DMS114 treated with DMSO at 0.1 percent for 48 hours (cell line): Measurements from ENCODE around the gene NUCB1.
"Not testable (repeated sequence)": the region's sequence is repeated elsewhere in the genome, so short reads cannot be mapped to it uniquely, and the experiment has no call there.

Experiments used
- DNase-seq: peaks from one replicate; lab custom pipeline; 2025; ENCODE audit not compliant: unreplicated experiment; lab: John Stamatoyannopoulos, UW

The NUCB1 gene

GRCh38 chr19:48905664-48906063 lies 5.6 kb downstream of the NUCB1 start:
- DNase-seq = no peak

DNA sequence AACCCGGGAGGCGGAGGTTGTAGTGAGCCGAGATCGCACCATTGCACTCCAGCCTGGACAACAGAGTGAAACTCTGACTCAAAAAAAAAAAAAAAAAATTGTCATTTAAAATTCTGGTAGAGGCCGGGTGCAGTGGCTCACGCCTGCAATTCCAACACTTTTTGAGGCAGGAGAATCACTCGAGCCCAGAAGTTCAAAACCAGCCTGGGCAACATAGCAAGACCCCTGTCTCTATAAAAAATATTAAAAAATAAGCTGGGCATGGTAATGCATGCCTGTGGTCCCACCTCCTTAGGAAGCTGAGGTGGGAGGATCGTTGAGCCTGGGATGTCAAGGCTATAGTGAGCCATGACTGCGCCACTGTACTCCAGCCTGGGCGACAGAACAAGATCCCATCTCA lies 6.2 kb downstream of the NUCB1 start:
- no peak for DNase-seq

- no peak for DNase-seq
Observed at GRCh38 chr19:48907671-48908070, 7.6 kb downstream of the NUCB1 start.

- not testable (repeated sequence) for DNase-seq
Observed at GRCh38 chr19:48909424-48910077, 9.4 kb downstream of the NUCB1 start.

DNA sequence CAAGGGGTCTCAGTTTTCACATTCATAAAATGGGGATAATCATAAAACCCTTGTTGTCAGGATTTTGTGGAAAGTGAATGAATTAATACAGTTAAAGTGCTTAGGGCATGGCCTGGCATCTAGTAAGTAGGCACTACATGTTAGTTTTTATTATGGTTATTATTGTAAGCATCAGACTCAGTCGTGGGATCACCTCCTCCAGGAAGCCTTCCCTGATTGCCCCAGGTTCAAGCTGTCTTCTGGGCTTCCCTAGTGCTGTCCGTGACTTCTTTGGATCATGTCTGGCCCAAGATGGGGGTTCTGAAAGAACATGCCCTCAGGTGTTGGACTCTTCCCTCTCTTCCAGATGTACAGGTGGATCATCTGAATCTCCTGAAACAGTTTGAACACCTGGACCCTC lies 10.7 kb downstream of the NUCB1 start:
- DNase-seq = no peak

GRCh38 chr19:48913114-48913889 lies 13.2 kb downstream of the NUCB1 start:
- peak; percentile 17 for DNase-seq

GRCh38 chr19:48914181-48914580 lies 14.1 kb downstream of the NUCB1 start:
- DNase-seq = no peak

DNA sequence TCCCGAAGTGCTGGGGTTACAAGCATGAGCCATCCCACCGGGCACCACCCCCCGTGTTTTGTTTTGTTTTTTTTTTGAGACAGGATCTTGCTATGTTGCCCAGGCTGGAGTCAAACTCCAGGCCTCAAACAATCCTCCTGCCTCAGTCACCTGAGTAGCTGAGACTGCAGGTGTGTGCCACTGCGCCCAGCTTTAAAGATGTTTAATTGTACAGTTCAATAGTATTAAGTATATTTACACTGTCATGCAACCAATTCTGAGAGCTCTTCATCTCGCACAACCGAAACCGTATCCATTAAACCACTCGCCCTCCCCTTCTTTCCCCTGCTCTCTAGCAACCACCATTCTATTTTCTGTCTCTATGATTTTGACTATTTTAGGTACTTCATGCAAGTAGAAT lies 15.6 kb downstream of the NUCB1 start:
- DNase-seq = no peak

- DNase-seq = no peak
Observed at GRCh38 chr19:48918071-48918470, 18.0 kb downstream of the NUCB1 start.

DNA sequence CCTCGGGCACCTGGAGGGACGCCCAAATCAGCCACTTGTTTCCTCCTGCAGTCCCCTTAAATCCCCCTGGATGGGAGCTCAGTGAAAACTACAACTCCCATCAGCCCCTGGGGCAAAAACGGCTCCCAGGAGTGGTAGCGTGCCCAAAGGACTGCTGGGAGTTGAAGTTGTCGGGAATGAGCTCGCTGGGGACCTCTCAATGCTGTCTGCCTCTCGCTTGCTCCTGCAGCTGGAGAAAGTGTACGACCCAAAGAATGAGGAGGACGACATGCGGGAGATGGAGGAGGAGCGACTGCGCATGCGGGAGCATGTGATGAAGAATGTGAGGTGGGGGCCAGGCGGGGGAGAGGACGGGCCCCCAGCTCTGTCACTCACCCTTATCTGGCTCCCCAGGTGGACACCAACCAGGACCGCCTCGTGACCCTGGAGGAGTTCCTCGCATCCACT lies 18.7 kb downstream of the NUCB1 start:
- no peak for DNase-seq

DNA sequence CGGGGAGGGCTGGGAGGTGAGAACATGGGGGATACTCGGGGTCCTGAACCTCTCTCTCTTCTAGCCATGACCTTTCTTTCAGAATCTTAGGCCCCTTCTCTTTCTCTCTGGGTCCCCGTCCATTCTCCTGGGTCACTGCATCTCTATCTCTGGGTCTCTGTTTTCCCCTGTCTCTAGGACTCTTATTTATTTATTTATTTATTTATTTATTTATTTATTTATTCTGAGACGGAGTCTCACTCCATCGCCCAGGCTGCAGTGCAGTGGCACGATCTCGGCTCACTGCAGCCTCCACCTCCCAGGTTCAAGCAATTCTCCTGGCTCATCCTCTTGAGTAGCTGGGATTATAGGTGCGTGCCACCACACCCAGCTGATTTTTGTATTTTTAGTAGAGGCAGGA lies 19.2 kb downstream of the NUCB1 start:
- not testable (repeated sequence) for DNase-seq

- no peak for DNase-seq
Observed at GRCh38 chr19:48920949-48921348, 20.8 kb downstream of the NUCB1 start.

GRCh38 chr19:48921721-48922500 lies 21.8 kb downstream of the NUCB1 start:
- DNase-seq = no peak

DNA sequence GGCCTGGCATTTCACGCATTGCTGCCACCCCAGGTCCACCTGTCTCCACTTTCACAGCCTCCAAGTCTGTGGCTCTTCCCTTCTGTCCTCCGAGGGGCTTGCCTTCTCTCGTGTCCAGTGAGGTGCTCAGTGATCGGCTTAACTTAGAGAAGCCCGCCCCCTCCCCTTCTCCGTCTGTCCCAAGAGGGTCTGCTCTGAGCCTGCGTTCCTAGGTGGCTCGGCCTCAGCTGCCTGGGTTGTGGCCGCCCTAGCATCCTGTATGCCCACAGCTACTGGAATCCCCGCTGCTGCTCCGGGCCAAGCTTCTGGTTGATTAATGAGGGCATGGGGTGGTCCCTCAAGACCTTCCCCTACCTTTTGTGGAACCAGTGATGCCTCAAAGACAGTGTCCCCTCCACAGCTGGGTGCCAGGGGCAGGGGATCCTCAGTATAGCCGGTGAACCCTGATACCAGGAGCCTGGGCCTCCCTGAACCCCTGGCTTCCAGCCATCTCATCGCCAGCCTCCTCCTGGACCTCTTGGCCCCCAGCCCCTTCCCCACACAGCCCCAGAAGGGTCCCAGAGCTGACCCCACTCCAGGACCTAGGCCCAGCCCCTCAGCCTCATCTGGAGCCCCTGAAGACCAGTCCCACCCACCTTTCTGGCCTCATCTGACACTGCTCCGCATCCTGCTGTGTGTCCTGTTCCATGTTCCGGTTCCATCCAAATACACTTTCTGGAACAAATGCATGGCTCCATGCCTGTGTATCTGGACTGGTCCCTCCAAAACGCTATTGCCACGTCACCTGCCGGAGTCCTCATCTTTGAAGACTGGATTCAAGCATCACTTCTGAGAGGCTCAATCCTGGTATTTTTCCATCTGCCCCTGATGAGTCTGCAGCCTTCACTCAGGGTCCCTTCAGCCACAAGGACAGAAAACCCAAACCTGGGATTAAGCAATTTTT lies 22.7 kb downstream of the NUCB1 start:
- DNase-seq = no peak

GRCh38 chr19:48925240-48925843 lies 25.2 kb downstream of the NUCB1 start:
- no peak for DNase-seq

DNA sequence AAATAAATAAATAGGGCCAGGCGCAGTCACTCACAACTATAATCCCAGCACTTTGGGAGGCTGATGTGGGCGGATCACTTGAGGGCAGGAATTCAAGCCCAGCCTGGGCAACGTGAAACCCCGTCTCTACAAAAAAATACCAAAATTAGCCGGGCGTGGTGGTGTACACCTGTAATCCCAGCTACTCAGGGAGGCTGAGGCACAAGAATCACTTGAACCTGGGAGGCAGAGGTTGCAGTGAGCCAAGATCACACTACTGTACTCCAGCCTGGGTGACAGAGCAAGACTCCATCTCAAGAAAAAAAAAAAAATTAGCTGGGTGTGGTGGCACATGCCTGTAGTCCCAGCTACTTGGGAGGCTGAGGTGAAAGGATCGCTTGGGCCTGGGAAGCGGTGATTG lies 25.8 kb downstream of the NUCB1 start:
- DNase-seq = not testable (repeated sequence)

GRCh38 chr19:48926909-48927308 lies 26.8 kb downstream of the NUCB1 start:
- no peak for DNase-seq

DNA sequence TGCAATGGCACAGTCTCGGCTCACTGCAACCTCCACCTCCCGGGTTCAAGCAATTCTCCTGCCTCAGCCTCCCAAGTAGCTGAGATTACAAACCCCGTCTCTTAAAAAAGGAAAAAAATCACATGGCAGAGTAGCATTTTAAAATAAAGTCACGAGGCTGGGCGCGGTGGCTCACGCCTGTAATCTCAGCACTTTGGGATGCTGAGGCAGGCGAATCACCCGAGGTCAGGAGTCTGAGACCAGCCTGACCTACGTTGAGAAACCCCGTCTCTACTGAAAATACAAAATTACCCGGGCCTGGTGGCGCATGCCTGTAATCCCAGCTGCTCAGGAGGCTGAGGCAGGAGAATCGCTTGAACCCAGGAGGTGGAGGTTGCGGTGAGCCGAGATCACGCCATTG lies 27.6 kb downstream of the NUCB1 start:
- DNase-seq = not testable (repeated sequence)

GRCh38 chr19:48928164-48929025 lies 28.3 kb downstream of the NUCB1 start:
- no peak for DNase-seq
